ENCODE results near the gene SNED1.

The SNED1 gene

DNA sequence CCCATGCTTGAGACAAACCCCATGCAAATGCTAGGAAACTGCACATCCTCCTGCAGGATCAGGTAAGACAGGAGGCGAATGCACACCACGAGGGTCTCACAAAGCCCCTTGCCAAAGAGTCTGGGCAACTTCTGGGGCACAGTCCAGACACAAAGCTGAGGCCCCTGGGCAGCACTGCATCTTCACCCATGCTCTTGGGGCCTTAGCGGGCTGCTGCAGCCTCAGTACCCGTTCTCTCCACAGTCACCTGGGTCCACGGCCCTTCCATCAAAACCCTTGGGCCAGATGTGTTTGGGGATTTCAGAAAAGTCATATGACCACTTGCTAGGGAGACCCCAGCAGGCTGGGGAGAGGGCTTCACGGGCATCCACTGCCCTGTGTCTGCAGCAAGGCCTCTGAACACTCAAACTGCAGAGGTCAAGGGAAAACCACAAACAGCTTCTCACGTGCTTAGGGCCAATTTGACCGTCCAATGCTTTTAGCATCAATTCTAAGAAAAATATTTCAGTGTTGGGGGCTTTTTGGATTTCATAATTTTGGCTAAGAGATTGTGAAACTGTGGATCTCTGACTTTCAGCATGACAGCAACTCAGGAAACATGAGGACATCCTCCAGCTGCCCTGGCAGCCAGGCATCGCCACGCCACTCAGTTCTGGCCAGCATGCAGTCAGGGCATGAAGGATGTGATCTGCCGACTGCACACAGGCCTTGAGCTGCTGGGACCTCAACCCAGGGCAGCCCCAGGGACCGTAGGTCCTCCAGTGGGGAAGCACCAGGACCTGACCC lies 130.9 kb downstream of the SNED1 start:
- no peak for DNase-seq (ENCODE audit: low read depth in 2 of 2)

DNA sequence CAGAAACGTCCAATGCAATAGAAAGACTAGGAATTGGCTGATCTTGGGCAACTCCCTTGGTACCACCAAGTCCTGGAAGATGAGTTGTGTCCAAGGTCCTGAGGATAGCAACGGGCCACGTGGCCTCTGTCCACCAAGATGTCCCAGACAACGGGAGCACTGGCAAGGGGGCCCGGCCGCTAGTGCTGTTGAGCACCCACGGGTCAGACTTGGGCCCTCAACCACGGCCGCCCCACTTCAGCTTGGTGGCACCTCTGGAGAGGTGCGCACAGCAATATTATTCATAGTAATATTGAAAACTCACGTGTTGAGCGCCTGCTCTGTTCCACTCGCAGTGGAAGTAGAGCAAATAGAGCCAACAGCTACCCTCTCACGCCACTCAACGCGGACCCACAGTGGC lies 131.9 kb downstream of the SNED1 start:
- DNase-seq (ENCODE audit: low read depth in 2 of 2): no peak

DNA sequence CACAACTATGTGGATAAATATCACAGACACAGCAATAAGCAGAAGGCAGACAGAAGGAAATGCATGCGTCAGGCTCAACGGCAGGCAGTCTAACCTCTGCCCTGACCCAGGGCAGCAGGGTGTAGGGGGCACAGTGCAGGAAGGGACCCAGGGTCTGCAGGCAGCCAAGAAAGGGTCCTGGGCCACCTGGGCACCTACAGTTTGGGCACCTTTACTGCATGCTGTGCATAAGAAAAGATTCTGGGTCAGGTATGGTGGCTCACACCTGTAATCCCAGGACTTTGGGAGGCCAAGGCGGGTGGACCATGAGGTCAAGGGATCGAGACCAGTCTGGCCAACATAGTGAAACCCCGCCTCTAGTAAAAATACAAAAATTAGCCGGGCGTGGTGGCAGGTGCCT lies 133.1 kb downstream of the SNED1 start:
- DNase-seq (ENCODE audit: low read depth in 2 of 2): no peak

DNA sequence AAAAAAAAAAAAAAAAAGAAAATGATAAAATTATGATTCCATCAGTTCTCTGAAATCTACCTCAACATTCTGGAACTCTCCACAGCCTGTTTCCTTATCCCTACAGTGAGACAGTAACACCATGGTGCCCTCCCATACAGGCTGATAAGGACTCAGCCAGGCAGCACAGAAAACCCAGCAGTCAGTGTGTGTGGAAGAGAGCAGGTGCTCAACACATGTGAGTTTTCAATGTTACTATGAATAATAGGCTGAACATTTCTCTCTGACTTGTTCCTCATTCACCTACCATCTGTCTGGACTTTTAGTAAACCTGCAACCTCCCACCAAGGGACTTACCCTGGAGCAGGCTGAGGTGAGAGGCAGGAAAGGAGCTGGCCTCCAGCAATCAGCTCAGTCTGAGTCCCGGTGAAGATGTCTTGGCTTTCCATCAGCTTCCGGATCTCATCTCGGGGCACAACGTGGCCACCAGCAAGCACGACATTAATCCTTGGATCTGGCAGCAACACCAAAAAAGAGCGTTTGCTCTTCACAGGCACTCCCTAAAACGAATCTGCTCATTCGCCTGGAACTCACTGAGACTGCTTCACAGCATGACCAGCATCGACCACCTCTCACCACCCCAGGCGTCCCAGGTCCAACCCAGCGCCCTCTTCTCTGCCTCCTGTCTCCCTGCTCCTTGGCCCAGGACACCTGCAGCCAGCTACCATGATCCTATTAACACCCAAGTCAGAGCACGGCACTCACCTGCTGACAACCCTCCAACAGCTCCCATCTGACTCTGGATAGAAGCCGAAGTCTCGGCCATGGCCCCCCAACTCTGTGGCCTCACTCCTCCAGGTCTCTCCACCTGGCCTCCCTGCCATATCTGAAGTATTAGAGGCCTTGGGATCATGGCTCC lies 134.4 kb downstream of the SNED1 start:
- DNase-seq (ENCODE audit: low read depth in 2 of 2): no peak

DNA sequence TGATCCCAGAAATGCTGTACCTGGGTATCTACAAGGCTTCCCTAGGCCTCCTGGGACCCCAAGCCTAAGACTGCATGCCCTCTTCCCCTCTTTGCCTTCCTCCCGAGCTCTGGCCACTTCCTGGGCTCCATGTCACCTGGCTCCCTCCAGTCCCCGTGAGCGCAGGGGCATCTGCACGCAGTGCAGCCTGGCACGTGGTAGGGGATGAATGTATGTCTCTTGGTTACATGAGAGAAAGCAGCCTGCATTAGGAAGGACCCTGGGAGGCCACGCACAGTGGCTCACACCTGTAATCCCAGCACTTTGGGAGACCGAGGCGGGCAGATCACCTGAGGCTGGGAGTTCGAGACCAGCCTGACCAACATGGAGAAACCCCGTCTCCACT lies 135.0 kb downstream of the SNED1 start:
- DNase-seq (ENCODE audit: low read depth in 2 of 2): no peak

DNA sequence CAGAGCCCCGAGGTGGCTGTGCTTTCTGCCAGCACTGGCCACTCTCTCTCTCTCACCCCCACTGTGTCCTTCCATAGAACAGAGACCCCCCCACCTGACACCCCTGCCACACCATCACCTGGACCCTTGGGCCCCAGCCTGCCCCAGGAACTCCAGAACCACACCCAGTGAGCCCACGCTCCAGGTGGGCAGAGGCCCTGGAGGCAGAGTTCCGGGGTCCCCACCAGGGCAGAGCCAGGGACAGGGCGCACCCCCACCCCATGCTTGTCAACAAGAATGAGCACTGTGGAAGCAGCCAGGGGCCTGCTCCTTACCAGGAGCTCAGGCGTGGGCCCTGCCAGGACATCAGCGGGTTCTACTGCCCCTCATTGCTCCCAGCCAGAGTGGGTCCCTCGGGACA lies 136.3 kb downstream of the SNED1 start:
- no peak for DNase-seq (ENCODE audit: low read depth in 2 of 2)

DNA sequence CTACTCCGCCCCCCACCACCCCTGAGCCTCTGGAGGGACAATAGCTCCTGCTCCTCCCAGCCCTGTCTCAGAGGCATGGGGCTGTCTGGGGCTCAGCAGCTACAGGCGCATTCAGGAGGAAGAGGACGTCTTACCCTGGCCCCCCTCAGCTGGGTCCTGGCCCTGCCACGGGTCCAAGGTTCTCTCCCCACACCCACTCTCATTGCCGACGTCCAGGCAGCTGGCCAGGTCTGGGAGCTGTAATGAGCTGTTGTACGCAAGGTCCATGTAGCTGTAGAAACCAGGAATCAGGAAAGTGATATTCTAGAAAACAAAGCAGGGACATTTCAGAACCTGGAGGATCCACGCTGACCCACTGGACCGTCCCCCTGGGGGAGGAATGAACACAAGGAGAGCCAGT lies 137.3 kb downstream of the SNED1 start:
- no peak for DNase-seq (ENCODE audit: low read depth in 2 of 2)

DNA sequence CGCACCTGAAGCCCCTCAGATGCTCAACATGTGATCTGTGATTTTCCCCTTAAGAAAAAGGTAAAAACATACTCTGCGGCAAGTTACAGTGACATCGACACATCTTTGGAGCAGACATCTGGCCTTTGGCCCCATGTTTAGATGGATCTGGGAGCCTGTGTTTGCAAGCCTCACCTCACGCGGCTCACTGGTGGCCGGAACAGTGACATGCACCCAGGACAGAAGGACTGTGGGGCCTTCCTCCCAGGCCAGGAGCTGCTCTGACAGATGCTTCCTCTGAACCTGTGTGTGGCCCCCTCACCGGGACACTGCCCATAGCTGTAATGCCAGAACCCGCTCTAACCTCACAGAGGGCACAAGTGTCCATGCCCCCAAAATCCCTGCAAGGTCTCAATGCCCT lies 137.8 kb downstream of the SNED1 start:
- DNase-seq (ENCODE audit: low read depth in 2 of 2): no peak

DNA sequence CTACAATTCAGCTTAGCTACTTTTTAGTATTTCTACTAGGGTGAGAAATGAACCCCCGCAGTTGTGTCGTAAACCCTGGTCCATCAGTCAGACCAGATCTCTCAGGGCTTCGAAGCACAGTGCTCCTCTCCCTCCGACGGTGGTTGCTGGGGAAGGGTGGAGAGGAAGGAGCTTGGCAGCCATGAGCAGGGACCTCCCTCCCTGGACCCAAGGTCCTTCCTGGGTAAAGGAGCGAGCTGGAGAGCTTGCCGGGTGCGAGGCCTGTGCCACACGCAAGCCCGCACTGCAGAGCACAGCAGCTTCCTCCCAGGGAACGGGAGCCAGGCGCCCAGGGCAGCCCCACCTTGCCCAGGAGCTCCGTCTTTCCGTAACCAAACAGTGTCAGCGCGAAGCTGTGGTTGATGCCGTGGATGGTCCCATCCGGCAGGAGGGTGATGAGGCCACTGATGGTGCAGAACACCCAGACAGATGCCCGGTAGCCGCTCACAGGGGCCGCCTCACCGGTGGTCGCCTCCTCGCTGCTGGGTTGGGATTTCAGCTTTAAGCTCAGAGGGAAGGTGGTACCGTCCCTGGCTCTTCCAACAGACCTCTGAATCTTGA lies 138.3 kb downstream of the SNED1 start:
- DNase-seq (ENCODE audit: low read depth in 2 of 2): no peak

DNA sequence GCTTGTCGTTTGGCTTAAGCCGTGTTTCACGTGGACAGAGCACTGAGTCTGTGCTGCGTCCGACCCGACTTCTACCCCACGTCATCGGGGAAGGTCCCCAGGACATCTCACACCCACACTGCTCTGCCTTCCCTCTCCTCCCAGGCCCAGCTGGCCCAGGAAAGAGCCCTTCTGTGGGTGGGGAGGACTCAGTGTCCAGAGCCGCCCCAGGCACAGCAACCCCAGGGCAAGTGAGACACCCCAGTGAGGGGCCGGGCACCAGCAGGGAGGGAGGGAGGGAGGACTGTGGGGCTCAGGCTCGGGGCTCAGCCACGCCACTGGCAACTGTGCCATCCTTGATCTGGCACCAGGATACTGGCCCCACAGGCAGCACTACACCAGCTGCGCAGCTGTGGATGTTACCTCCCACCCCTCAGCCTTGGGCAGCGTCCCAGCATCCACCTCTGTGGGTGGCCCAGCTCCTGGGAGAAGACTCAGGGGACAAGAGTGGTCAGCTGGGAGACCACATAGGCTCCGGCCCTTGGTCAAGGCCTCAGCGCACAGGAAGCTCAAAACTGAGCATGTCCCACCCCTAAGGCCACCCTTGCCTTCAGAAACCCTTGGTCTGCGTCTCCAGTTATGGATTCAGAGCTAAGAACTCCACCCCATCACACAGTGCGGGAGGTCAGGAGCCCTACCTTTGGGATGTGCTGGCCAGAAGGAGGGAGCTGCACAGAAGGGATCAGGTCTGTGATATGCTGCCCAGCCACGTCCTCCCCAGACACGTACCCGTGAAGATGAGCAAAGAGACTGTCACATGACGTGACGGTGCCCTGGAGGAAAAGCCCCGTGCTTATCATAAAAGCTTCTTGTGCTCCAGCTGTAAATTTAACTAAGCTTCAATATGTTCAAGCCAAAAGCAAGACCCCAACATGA lies 139.1 kb downstream of the SNED1 start:
- DNase-seq (ENCODE audit: low read depth in 2 of 2): no peak

DNA sequence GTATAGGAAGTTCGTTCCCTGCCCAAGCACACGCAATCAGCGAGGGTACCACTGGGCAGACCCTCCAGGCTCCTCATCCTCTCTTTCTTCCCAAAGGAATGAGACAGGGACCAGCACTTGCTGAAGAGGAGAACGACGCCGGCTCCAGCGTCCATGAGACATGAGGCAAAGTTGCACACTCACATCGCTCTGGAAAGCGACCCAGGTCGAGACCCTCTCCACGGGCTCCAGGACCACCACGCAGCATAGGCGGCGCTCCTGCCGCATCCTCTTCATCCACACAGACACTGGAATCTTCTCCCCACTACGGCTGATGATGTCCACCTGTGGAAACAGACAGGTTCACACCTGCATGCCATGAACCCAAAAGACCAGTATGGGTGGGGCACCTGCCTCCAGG lies 140.1 kb downstream of the SNED1 start:
- no peak for DNase-seq (ENCODE audit: low read depth in 2 of 2)

DNA sequence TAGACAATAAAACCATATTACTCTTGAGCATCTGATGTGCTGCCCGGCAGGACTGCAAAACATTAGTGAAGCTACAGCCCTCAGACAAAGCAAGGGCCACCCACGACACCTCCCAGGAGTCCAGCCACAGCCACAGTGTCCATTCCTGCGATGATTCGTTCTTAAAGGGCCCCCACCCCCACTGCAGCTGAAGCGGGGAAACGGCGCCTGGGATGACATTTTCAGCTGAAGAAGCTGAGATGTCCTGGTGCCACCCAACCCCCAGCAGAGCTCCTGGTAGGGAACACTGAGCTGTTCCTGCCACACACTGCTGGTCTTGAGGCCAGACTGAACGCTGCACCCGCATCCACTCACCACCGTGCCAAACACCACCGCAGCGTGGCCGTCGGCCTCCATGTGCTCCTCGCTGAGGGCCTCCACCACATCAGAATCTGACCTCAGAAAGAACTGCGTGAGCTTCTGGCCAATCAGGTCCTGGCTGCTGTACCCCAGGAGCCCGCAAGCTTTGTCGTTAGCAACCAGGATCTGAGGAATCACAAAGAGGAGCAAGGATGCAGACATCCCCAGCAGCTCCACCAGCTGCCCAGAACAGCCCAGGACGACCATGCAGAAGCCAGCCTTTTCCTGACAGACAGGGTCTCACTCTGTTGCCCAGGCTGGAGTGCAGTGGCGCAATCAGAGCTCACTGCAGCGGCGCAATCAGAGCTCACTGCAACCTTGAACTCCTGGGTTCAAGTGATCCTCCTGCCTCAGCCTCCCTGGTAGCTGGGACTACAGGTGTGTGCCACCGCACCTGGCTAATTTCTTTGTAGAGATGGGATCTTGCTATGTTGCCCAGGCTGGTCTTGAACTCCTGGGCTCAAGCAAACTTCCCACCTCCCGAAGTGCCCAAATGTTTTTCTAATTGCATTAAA lies 141.4 kb downstream of the SNED1 start:
- no peak for DNase-seq (ENCODE audit: low read depth in 2 of 2)

DNA sequence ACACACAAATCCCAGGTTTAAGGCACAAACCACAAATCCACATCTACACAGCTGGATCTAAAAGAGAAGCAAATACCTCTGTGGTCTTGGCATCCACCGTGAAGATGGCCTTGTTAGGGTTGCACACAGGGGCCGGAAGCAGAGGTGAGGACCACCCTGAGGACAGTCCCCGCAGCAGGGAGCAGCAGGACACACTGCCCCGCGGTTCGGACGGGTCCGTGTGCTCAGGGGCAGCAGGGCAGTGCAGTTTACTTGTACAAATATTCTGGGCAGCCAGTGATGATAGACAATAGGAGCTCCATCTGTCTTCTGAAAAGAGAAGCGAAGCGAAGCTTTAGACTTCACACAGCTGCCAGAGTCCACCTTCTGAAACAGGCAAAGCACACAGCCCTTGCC lies 142.0 kb downstream of the SNED1 start:
- no peak for DNase-seq (ENCODE audit: low read depth in 2 of 2)

DNA sequence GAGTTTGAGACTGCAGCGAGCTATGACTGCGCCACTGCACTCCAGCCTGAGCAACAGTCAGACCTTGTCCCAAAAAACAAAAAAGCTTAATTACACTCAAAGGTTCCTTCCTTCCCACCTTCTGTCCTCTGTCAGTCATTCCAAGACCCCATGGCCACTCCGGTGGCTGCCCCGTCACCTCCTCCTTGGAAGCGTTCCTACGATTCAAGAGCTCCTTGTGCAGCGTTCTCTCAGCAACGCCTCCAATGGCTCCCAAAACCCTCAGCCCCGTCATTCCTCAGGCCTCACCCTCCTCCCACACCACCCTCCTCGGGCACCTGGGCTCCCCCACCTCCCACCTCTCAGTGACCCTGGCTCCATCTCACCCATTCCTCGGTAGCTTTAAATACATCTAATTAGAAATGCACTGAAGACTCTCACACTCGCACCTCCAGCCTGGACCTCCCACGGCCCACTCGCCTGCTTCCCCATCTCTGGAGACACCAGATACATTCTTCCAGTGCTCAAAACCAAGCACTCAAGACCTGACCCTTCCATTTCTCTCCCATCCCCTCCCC lies 142.9 kb downstream of the SNED1 start:
- no peak for DNase-seq (ENCODE audit: low read depth in 2 of 2)

DNA sequence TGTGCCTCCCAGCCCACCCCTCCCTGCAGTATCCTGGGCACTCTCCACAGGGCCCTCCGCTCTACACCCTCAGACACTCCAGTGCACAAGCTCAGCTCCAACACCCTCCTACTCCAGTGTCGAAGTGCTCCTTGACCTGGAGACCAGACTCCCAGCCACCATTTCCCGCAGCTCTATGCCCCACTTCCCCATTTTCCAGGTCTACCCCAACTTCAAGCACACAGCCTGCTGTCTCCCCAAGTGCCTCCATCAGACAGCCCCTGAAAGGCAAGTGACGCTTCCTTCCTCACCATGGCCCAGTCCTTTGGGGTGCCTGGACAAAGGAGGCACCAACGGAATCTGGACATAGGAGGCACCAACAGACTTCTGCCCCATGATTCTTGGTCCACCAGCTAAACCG lies 143.6 kb downstream of the SNED1 start:
- DNase-seq (ENCODE audit: low read depth in 2 of 2): no peak

DNA sequence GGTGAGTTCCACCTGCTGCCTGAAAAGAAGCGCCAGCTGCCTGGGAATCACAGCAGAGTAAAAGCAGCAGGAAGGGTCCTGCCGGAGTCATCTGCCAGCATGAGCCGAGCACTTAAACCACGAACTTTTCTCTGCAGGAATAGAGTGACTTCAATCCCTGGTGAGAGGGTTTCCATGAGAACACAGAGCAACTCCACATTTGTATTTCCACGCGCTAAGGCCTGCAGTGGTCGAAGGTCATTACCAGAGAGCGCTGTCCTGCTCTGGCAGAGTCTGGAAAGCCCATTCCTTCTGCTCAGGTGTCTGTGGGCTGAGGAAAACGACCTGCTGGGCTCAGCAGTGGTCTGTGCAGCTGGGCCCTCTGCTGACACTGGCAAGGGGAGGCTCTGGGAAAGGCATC lies 144.2 kb downstream of the SNED1 start:
- DNase-seq (ENCODE audit: low read depth in 2 of 2): no peak

Data from stimulated activated CD8-positive, alpha-beta memory T cell treated with anti-CD3 and anti-CD28 coated beads, Interleukin-7, amount 100 ng/mL, for 4 hours (primary cell).